HuH-7 (cell line): Measurements from ENCODE around the gene ANG.
A peak's percentile ranks its signal among the peaks of the same experiment; 100 is the strongest.
"Not testable (repeated sequence)": the region's sequence is repeated elsewhere in the genome, so short reads cannot be mapped to it uniquely, and the experiment has no call there.

ENCODE experiments used
- DNase-seq: peaks from one replicate; pipeline ENCODE4 v3.0.0; 2011; ENCODE audit warnings: low spot score

ANG gene

GRCh38 chr14:20688167-20688839 is at the start of gene ANG:
TSS of gene ANG (plus strand) at chr14:20688764. CDS start at chr14:20693565, 4,801 bp downstream.
- no peak for DNase-seq

GRCh38 chr14:20641591-20641990 is 47.0 kb upstream of the ANG start, which contains the start of gene OR6S1:
TSS of gene OR6S1 (minus strand) at chr14:20641691. CDS start at chr14:20641691, 0 bp downstream.
- no peak for DNase-seq

- no peak for DNase-seq
These were observed 46.4 kb upstream of the ANG start for GRCh38 chr14:20642182-20642581.

GRCh38 chr14:20642755-20643154 is 45.8 kb upstream of the ANG start:
- not testable (repeated sequence) for DNase-seq

GRCh38 chr14:20644520-20644919 is 44.0 kb upstream of the ANG start:
- DNase-seq = no peak

GRCh38 chr14:20645481-20645880 is 43.1 kb upstream of the ANG start:
- no peak for DNase-seq

GRCh38 chr14:20652996-20653975 is 35.3 kb upstream of the ANG start:
- peak; percentile 19 for DNase-seq

GRCh38 chr14:20655851-20656250 is 32.7 kb upstream of the ANG start:
- no peak for DNase-seq

- DNase-seq = no peak
These were observed 32.3 kb upstream of the ANG start for GRCh38 chr14:20656274-20656673.

- peak; percentile 36 for DNase-seq
These were observed 31.1 kb upstream of the ANG start for GRCh38 chr14:20657216-20658211.

GRCh38 chr14:20658246-20658645 is 30.3 kb upstream of the ANG start:
- no peak for DNase-seq

- no peak for DNase-seq
These were observed 29.2 kb upstream of the ANG start for GRCh38 chr14:20659336-20659735.

GRCh38 chr14:20659813-20660395 is 28.7 kb upstream of the ANG start:
- DNase-seq = no peak

GRCh38 chr14:20661197-20661596 is 27.4 kb upstream of the ANG start:
- DNase-seq = no peak

- DNase-seq = peak; percentile 58
These were observed 25.4 kb upstream of the ANG start for GRCh38 chr14:20662968-20663732.

- not testable (repeated sequence) for DNase-seq
These were observed 22.1 kb upstream of the ANG start for GRCh38 chr14:20666400-20666961.

- DNase-seq = no peak
These were observed 20.6 kb upstream of the ANG start for GRCh38 chr14:20667957-20668356.

GRCh38 chr14:20668969-20669368 is 19.6 kb upstream of the ANG start:
- no peak for DNase-seq

- DNase-seq = no peak
These were observed 16.8 kb upstream of the ANG start for GRCh38 chr14:20671597-20672283.

- DNase-seq = no peak
These were observed 12.9 kb upstream of the ANG start for GRCh38 chr14:20675669-20676068.
